Left ventricle myocardium superior (tissue), 1 donor: Measurements from ENCODE around the gene GOLGA6B. TPM values are rescaled to one million over a fixed set of nuclear protein-coding genes. Genes with fewer than 3 reads are reported as not detected.

ENCODE experiments used
- total RNA-seq: library from RNA; stranded (reverse); fragmentation: NEBNext Ultra II Directional; extraction: Animal tissue kit (Norgen Biotek cat#: 25700); gene quantifications from one replicate; pipeline ENCODE4 v1.2.1, GENCODE V29; 2021
- donor health status: DM: no; HTN: yes; CAD: no; lungs with severe emphysema.

The GOLGA6B gene
- total RNA-seq, 1 donor from 2014 or later = not detected

Other genes with a start within 250 kb of the GOLGA6B start
- 184 TPM for gene ARIH1, start 180.4 kb upstream of the GOLGA6B start, total RNA-seq
- gene HIGD2B, start 31.5 kb downstream of the GOLGA6B start, total RNA-seq = not detected
- 9.6 TPM for gene BBS4, start 31.5 kb downstream of the GOLGA6B start, total RNA-seq
- gene ADPGK, start 129.1 kb downstream of the GOLGA6B start, total RNA-seq = 8.4 TPM